Right atrium auricular region (tissue), 2 donors: ENCODE data around the gene LRFN3. TPM values are rescaled to one million over a fixed set of nuclear protein-coding genes. Genes with fewer than 3 reads are reported as not detected.

Experiments used
- DNase-seq: peaks from one replicate; pipeline ENCODE4 v3.0.0-alpha.2; 2019; ENCODE audit warnings: low spot score
- H3K27ac ChIP-seq, 2 donors: fragments of 200-600 bp; sonication (generic); 1 replicate in 1 of 2; 2 replicates in 1 of 2; pipeline ENCODE4 v1.5.1; 2016 to 2019
- H3K27me3 ChIP-seq, 2 donors: fragments of 200-600 bp; sonication (generic); one replicate each; pipeline versions ENCODE4 v1.5.1 to v1.6.0; 2017 to 2019
- H3K36me3 ChIP-seq: fragments of 200-600 bp; sonication (generic); one replicate; pipeline ENCODE4 v1.5.1; 2016
- H3K4me1 ChIP-seq, 2 donors: fragments of 200-600 bp; sonication (generic); one replicate each; pipeline versions ENCODE4 v1.5.1 to v1.6.0; 2017 to 2019
- H3K4me3 ChIP-seq, 2 donors: fragments of 200-600 bp; sonication (generic); 1 replicate in 1 of 2; 2 replicates in 1 of 2; pipeline ENCODE4 v1.5.1; 2017 to 2019; ENCODE audit warnings: mild to moderate bottlenecking in 1 of 2, moderate library complexity in 1 of 2
- H3K9me3 ChIP-seq, 2 donors: fragments of 200-600 bp; sonication (generic); one replicate each; pipeline ENCODE4 v1.5.1; 2019
- total RNA-seq, 2 donors: library from RNA; depleted of rRNA; stranded (reverse); fragments of >200 nt; gene quantifications; one replicate each; pipeline ENCODE4 v1.1.0, GENCODE V29; 2016
- TF ChIP-seq, protein P1 (sequence below), 2 donors: fragments of 200-600 bp; sonication (generic); IDR thresholded peaks; one replicate each; pipeline ENCODE4 v1.5.1; 2019; ENCODE audit warnings: antibody characterized with exemption in 2 of 2

The LRFN3 gene
- total RNA-seq, 2 donors from 2014 or later = 10.5 to 13.1 TPM

DNA sequence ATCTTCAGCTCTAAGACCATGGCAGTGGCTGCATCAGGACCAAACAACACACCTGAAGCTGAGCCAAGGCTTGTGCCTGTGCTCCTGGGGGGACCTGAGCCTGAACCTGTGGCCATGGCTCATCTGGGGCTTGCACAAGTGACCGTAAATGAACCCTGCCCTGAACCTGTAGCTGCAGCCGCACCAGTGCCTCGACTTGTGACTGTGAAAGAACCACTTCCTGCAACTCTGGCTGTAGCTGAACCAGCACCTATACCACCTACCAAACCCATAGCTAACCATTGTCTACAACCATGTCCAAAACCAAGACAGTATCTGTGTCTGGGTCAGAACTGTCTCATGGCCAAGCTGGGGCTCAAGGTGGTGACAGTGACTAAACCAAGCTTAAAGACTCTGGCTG lies 30.6 kb downstream of the LRFN3 start:
- H3K4me3 ChIP-seq = no peak overlapping the region
- no peak overlapping the region for H3K27ac ChIP-seq
- H3K4me1 ChIP-seq = no peaks in the 10 kb centered on the region
- no peaks in the 10 kb centered on the region for H3K36me3 ChIP-seq
- H3K27me3 ChIP-seq = no peaks in the 10 kb centered on the region
- no peaks in the 10 kb centered on the region for H3K9me3 ChIP-seq
- TF ChIP-seq, protein P1, sequence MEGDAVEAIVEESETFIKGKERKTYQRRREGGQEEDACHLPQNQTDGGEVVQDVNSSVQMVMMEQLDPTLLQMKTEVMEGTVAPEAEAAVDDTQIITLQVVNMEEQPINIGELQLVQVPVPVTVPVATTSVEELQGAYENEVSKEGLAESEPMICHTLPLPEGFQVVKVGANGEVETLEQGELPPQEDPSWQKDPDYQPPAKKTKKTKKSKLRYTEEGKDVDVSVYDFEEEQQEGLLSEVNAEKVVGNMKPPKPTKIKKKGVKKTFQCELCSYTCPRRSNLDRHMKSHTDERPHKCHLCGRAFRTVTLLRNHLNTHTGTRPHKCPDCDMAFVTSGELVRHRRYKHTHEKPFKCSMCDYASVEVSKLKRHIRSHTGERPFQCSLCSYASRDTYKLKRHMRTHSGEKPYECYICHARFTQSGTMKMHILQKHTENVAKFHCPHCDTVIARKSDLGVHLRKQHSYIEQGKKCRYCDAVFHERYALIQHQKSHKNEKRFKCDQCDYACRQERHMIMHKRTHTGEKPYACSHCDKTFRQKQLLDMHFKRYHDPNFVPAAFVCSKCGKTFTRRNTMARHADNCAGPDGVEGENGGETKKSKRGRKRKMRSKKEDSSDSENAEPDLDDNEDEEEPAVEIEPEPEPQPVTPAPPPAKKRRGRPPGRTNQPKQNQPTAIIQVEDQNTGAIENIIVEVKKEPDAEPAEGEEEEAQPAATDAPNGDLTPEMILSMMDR (IDR thresholded peaks at IDR 0.05) = no peak
- no peak for DNase-seq

DNA sequence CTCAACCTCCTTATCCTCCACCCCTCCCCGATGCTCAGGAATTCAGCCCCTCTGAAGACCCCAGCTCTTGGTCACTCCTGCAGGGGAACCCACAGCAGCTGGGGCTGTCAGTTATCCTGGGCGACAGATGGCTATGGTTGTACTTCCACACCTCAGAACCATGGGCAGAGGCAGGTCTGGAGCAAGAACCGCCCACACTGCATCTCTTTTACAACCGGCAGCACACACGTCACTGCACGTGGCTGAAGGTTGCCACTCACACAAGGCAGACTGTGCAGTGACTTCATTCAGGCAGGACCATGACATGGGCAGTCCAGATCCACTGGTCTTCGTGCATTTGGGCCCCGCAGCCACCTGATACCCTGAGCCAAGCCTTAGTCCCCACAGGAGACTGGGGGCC lies 37.3 kb downstream of the LRFN3 start:
- TF ChIP-seq, protein P1 (IDR thresholded peaks at IDR 0.05) = no peak
- no peak overlapping the region for H3K4me3 ChIP-seq

DNA sequence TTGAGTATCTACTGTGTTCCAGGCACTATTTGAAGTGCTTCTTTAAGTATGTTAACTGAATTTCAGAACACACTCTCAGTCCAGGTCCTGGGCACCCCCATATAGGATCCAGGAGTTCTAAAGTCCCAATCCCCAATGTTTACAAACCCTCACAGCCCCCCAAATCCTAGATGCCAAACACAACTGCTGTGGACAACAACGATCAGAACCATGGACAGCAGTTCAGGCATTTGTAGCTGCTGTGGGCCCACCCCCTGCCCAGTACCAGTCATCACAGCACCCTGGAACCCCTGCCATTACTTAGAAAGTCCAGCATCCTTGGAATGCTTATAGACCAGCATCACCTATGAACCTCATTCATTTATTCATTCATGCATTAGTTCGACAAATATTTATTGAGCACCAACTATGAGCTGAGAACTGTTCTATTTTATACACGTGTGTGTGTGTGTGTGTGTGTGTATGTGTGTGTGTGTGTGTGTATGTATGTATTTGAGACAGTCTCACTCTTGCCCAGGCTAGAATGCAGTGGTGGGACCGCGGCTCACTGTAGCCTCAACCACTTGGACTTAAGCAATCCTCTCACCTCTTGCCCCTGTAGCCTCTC lies 39.5 kb downstream of the LRFN3 start:
- Histone ChIP-seq H3K27me3 (no peaks in the 10 kb centered on the region), H3K4me3 (no peak overlapping the region), H3K27ac (no peak overlapping the region), H3K9me3 (no peaks in the 10 kb centered on the region), H3K4me1 (no peaks in the 10 kb centered on the region), H3K36me3 (no peaks in the 10 kb centered on the region)
- TF ChIP-seq, protein P1 (IDR thresholded peaks at IDR 0.05) = no peak
- no peak for DNase-seq

More for the DNA sequence above, 37.3 kb downstream of the LRFN3 start:
- H3K36me3 ChIP-seq = no peaks in the 10 kb centered on the region
- H3K9me3 ChIP-seq = no peaks in the 10 kb centered on the region
- no peak for DNase-seq
- H3K27me3 ChIP-seq = no peaks in the 10 kb centered on the region
- no peaks in the 10 kb centered on the region for H3K4me1 ChIP-seq
- no peak overlapping the region for H3K27ac ChIP-seq

DNA sequence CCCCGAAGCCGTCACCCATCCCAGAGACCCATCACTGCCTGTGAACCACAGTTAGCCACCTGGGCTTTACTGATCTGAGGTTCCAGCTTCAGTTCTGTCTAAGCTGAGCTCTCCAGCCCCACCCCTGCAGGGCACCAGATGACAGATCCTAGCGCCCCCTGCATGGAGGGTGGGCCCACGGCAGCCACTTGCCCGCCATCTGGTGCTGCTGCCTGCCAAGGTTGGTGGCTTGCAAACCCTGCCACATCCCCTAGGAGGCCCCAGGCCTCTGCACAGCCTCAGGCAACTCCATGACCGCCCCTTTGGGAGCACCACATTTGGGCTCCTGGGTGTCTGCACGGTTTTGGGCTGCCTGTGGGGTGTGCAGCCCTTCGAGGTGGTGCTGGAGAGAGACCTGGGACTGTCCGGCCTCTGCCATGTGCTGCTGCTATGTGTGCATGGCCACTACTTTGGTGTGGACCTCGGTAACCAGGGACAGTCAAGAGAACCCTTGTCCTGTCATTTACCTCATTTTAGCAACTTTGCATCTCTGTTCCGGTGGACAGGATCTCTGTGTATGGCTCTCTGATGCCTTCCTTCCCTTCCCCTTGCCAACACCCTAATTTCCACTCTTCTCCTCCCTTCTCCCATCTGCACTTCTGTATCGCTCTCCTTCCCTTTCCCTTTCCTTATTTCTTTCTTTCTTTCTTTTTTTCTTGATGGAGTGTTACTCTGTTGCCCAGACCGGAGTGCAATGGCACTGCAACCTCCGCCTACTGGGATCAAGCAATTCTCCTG lies 41.5 kb downstream of the LRFN3 start:
- H3K4me3 ChIP-seq = no peak overlapping the region
- H3K27ac ChIP-seq = no peak overlapping the region
- H3K9me3 ChIP-seq = no peaks in the 10 kb centered on the region
- no peaks in the 10 kb centered on the region for H3K27me3 ChIP-seq
- H3K36me3 ChIP-seq = no peaks in the 10 kb centered on the region
- TF ChIP-seq, protein P1 (IDR thresholded peaks at IDR 0.05) = no peak
- no peak for DNase-seq
- no peaks in the 10 kb centered on the region for H3K4me1 ChIP-seq

DNA sequence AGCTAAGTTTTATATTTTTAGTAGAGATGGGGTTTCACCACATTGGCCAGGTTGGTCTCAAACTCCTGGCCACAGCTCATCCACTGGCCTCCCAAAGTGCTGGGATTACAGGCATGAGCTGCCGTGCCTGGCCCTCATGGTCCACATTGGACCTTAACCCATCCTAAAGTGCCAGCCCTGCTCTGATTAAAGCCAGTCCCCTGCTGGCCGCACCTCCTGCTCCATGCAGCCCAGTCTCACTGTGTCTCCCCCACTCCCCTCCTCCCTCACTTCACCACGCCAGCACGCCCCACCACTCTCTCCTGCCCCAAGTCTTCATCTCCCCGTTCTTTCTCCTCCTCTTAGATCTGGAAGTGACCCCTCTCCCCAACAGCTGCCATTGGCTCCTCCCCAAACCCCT lies 42.1 kb downstream of the LRFN3 start:
- no peak for DNase-seq
- Histone ChIP-seq H3K27ac (no peak overlapping the region), H3K4me3 (no peak overlapping the region), H3K36me3 (no peaks in the 10 kb centered on the region), H3K27me3 (no peaks in the 10 kb centered on the region), H3K4me1 (no peaks in the 10 kb centered on the region), H3K9me3 (no peaks in the 10 kb centered on the region)
- TF ChIP-seq, protein P1 (IDR thresholded peaks at IDR 0.05) = no peak
